Thymus (tissue), 11 donors: ENCODE results near the gene CD6. TPM values are rescaled to one million over a fixed set of nuclear protein-coding genes. Genes with fewer than 3 reads are reported as not detected.
A peak's percentile ranks its signal among the peaks of the same experiment; 100 is the strongest.

Source experiments
- DNase-seq, 9 donors: peaks; one replicate each; pipeline ENCODE4 v3.0.0-alpha.2; 2013; ENCODE audit warnings: low spot score in 9 of 9, low read depth in 6 of 9, missing footprints in 1 of 9
- H3K27ac ChIP-seq, 2 donors: one replicate each; pipeline ENCODE4 v1.5.1; 2013; ENCODE audit warnings: control low read depth in 1 of 2, low read depth in 1 of 2, low read length in 1 of 2, mild to moderate bottlenecking in 1 of 2, moderate library complexity in 1 of 2
- H3K27me3 ChIP-seq, 2 donors: one replicate each; pipeline ENCODE4 v1.5.1; 2013; ENCODE audit warnings: low read length in 1 of 2; ENCODE audit not compliant: control insufficient read depth in 2 of 2, insufficient read depth in 1 of 2
- H3K36me3 ChIP-seq, 2 donors: one replicate each; pipeline ENCODE4 v1.5.1; 2013; ENCODE audit warnings: low read length in 1 of 2, mild to moderate bottlenecking in 1 of 2, moderate library complexity in 1 of 2; ENCODE audit not compliant: control insufficient read depth in 2 of 2, insufficient read depth in 2 of 2
- H3K4me1 ChIP-seq, 2 donors: one replicate each; pipeline ENCODE4 v1.5.1; 2013; ENCODE audit warnings: low read length in 2 of 2; ENCODE audit not compliant: control insufficient read depth in 2 of 2, insufficient read depth in 2 of 2
- H3K4me3 ChIP-seq, 2 donors: one replicate each; pipeline ENCODE4 v1.5.1; 2013; ENCODE audit warnings: low read length in 2 of 2, control low read depth in 1 of 2, mild to moderate bottlenecking in 1 of 2
- H3K9me3 ChIP-seq, 2 donors: one replicate each; pipeline ENCODE4 v1.5.1; 2013; ENCODE audit warnings: low read length in 1 of 2, mild to moderate bottlenecking in 1 of 2; ENCODE audit not compliant: control insufficient read depth in 2 of 2, insufficient read depth in 1 of 2
- WGBS: extraction: QIAGEN DNeasy Blood & Tissue Kit; methylation state at CpG from one replicate; pipeline ENCODE4 v1.1.7; 2013; 5-methylcytosine and 5-hydroxymethylcytosine counted together
- polyA plus RNA-seq: library from polyadenylated mRNA; stranded (reverse); fragments of 200-250 nt; gene quantifications from one replicate; pipeline ENCODE4 v1.2.3, GENCODE V29; 2013
- total RNA-seq: library from RNA; stranded (reverse); fragments of 120-200 nt; gene quantifications from one replicate; pipeline ENCODE4 v1.2.4, GENCODE V29; 2013
- donor health status: healthy.

The CD6 gene
- total and polyA plus RNA-seq, 2 donors: 30.7 to 74.1 TPM

DNA sequence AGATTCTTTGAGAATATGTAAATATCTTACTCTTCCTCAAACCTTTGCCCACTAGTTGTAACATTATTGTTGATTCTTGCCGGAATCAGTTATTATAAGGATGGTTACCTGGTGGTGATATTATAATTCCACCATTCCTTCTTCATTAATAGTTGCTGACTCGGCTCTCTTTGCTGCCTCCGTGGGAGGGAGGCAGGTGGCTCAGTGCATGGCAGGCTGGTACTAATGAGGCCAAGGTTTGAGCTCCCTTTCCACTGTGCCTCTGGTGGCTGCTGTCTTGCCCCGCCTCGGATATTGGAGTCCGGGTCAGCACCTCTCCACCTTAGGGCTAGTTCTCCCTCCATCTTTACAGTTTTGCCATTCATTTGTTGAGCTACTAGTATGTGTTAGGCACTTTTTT is 12.7 kb downstream of the CD6 start:
- DNase-seq: no peak
- no peaks in the 10 kb centered on the region for H3K9me3 ChIP-seq
- peaks cover 24 to 64% of the 10 kb centered on the region in 2 donors for H3K4me1 ChIP-seq
- H3K36me3 ChIP-seq: peaks cover 29 to 35% of the 10 kb centered on the region in 2 donors
- 78% methylated on average over 6 of the region's 6 CpGs for WGBS
- peak overlapping the region in 1 of 2 donors; percentile 26 for H3K27ac ChIP-seq
- H3K4me3 ChIP-seq: no peak overlapping the region
- H3K27me3 ChIP-seq: no peaks in the 10 kb centered on the region

- Histone ChIP-seq H3K9me3 (no peaks in the 10 kb centered on the region), H3K27ac (peak overlapping the region in 1 of 2 donors; percentile 3), H3K27me3 (no peaks in the 10 kb centered on the region), H3K4me1 (peaks cover 24 to 62% of the 10 kb centered on the region in 2 donors), H3K4me3 (no peak overlapping the region), H3K36me3 (peaks cover 34 to 39% of the 10 kb centered on the region in 2 donors)
- no peak for DNase-seq
- 91% methylated on average over 4 of the region's 4 CpGs for WGBS
These were observed 13.2 kb downstream of the CD6 start for GRCh38 chr11:60984636-60985035.

GRCh38 chr11:60985501-60985900 is 14.0 kb downstream of the CD6 start:
- DNase-seq: no peak
- Histone ChIP-seq H3K27ac (peak overlapping the region; percentile 89 to 91), H3K9me3 (no peaks in the 10 kb centered on the region), H3K27me3 (no peaks in the 10 kb centered on the region), H3K36me3 (peaks cover 37 to 38% of the 10 kb centered on the region in 2 donors), H3K4me1 (peaks cover 24 to 59% of the 10 kb centered on the region in 2 donors), H3K4me3 (no peak overlapping the region)
- WGBS: 95% methylated on average over 2 of the region's 2 CpGs

GRCh38 chr11:60985991-60986915 is 14.8 kb downstream of the CD6 start:
- peak in 8 of 9 donors; percentile 61 to 93 (median 78) for DNase-seq
- 57% methylated on average over 17 of the region's 17 CpGs for WGBS
- no peaks in the 10 kb centered on the region for H3K27me3 ChIP-seq
- H3K4me3 ChIP-seq: peak overlapping the region in 1 of 2 donors; percentile 6
- H3K36me3 ChIP-seq: peaks cover 35 to 37% of the 10 kb centered on the region in 2 donors
- H3K4me1 ChIP-seq: peaks cover 24 to 59% of the 10 kb centered on the region in 2 donors
- no peaks in the 10 kb centered on the region for H3K9me3 ChIP-seq
- H3K27ac ChIP-seq: peak overlapping the region; percentile 89 to 91

GRCh38 chr11:60987577-60988277 is 16.2 kb downstream of the CD6 start:
- no peaks in the 10 kb centered on the region for H3K27me3 ChIP-seq
- WGBS: 93% methylated on average over 9 of the region's 9 CpGs

GRCh38 chr11:60988658-60989057 is 17.2 kb downstream of the CD6 start:
- H3K9me3 ChIP-seq: no peaks in the 10 kb centered on the region
- WGBS: 82% methylated on average over 2 of the region's 2 CpGs
- peaks cover 38 to 41% of the 10 kb centered on the region in 2 donors for H3K36me3 ChIP-seq
- H3K4me3 ChIP-seq: no peak overlapping the region
- H3K27me3 ChIP-seq: no peaks in the 10 kb centered on the region
- no peak overlapping the region for H3K27ac ChIP-seq
- H3K4me1 ChIP-seq: peaks cover 24 to 58% of the 10 kb centered on the region in 2 donors
- no peak for DNase-seq

More at GRCh38 chr11:60987577-60988277, 16.2 kb downstream of the CD6 start:
- DNase-seq: no peak
- H3K4me1 ChIP-seq: peaks cover 24 to 51% of the 10 kb centered on the region in 2 donors
- H3K9me3 ChIP-seq: no peaks in the 10 kb centered on the region
- H3K4me3 ChIP-seq: no peak overlapping the region
- H3K36me3 ChIP-seq: peaks cover 29 to 33% of the 10 kb centered on the region in 2 donors
- H3K27ac ChIP-seq: peak overlapping the region in 1 of 2 donors; percentile 42

DNA sequence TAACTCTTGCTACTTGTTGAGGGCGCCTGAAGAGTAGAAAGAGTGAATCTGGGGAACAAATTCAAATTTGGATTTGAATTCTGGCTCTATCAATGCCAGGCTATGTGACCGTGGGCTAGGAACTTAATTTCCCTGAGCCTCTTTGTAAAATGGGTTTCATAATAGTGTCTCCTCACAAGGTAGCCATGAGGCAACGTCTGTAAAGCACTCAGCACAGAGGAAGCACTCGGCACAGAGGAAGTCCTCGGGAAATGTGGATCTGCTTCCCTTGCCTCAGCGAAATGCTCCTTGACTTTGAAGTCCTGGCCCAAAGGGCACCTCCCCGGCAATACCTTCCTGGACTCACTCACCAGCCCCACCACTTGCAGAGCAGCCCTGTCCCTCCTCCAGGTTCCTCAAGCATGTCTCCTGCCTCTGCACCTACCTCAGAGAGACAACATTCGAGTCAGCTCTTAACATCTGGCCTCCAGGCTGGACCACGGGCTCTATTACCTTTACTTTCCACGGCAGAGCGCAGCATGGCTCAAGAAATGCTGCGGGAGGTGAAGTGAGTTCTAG is 17.7 kb downstream of the CD6 start:
- Histone ChIP-seq H3K9me3 (no peaks in the 10 kb centered on the region), H3K27me3 (no peaks in the 10 kb centered on the region), H3K4me3 (no peak overlapping the region), H3K27ac (no peak overlapping the region), H3K36me3 (peaks cover 40 to 45% of the 10 kb centered on the region in 2 donors), H3K4me1 (peaks cover 24 to 63% of the 10 kb centered on the region in 2 donors)
- no peak for DNase-seq
- WGBS: 87% methylated on average over 12 of the region's 12 CpGs

DNA sequence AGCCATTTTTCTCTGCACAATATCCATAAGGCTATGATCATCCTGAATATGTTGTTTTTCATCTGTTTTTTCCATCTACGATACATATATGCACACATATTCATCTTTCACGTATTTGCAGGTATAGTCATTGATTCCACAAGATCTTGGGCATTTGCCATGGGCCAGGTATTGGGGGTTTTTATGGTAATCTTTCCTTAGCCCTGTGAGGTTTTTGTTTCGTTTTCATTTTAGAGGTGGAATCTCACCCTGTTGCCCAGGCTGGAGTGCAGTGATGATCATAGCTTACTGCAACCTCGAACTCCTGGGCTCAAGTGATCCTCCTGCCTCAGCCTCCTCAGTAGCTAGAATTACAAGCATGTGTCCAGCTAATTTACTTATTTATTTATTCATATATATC is 20.0 kb downstream of the CD6 start:
- H3K4me1 ChIP-seq: peaks cover 16 to 45% of the 10 kb centered on the region in 2 donors
- no peak overlapping the region for H3K27ac ChIP-seq
- DNase-seq: no peak
- H3K27me3 ChIP-seq: no peaks in the 10 kb centered on the region
- H3K36me3 ChIP-seq: peaks cover 59 to 65% of the 10 kb centered on the region in 2 donors
- no peak overlapping the region for H3K4me3 ChIP-seq
- WGBS: 94% methylated on average over 4 of the region's 4 CpGs
- no peaks in the 10 kb centered on the region for H3K9me3 ChIP-seq
